ENCODE data around the gene CAMK2B. TPM values are rescaled to one million over a fixed set of nuclear protein-coding genes. Genes with fewer than 3 reads are reported as not detected.

The CAMK2B gene
- total RNA-seq, 1 donor from 2014 or later: 0.29 TPM

GRCh38 chr7:44310221-44310848, 15.1 kb downstream of the CAMK2B start:
- no peak for DNase-seq (ENCODE audit: extremely low read depth, low read depth, low spot score)

GRCh38 chr7:44309271-44310091, 15.9 kb downstream of the CAMK2B start:
- DNase-seq (ENCODE audit: extremely low read depth, low read depth, low spot score): no peak

GRCh38 chr7:44308596-44309270, 16.7 kb downstream of the CAMK2B start:
- no peak for DNase-seq (ENCODE audit: extremely low read depth, low read depth, low spot score)

- DNase-seq (ENCODE audit: extremely low read depth, low read depth, low spot score): no peak
Measured at GRCh38 chr7:44307905-44308595, 17.3 kb downstream of the CAMK2B start.

- no peak for DNase-seq (ENCODE audit: extremely low read depth, low read depth, low spot score)
Measured at GRCh38 chr7:44307301-44307900, 18.0 kb downstream of the CAMK2B start.

GRCh38 chr7:44306606-44307005, 18.8 kb downstream of the CAMK2B start:
- DNase-seq (ENCODE audit: extremely low read depth, low read depth, low spot score): no peak

- no peak for DNase-seq (ENCODE audit: extremely low read depth, low read depth, low spot score)
Measured at GRCh38 chr7:44305564-44306507, 19.6 kb downstream of the CAMK2B start.

GRCh38 chr7:44294325-44295069, 30.9 kb downstream of the CAMK2B start:
- DNase-seq (ENCODE audit: extremely low read depth, low read depth, low spot score): no peak

- no peak for DNase-seq (ENCODE audit: extremely low read depth, low read depth, low spot score)
Measured at GRCh38 chr7:44293561-44294324, 31.7 kb downstream of the CAMK2B start.

GRCh38 chr7:44292876-44293560, 32.4 kb downstream of the CAMK2B start:
- DNase-seq (ENCODE audit: extremely low read depth, low read depth, low spot score): no peak

GRCh38 chr7:44292420-44292817, 33.0 kb downstream of the CAMK2B start:
- DNase-seq (ENCODE audit: extremely low read depth, low read depth, low spot score): no peak

- no peak for DNase-seq (ENCODE audit: extremely low read depth, low read depth, low spot score)
Measured at GRCh38 chr7:44291733-44292419, 33.5 kb downstream of the CAMK2B start.

- DNase-seq (ENCODE audit: extremely low read depth, low read depth, low spot score): peak; percentile 60
Measured at GRCh38 chr7:44291066-44291732, 34.2 kb downstream of the CAMK2B start.

GRCh38 chr7:44290252-44290620, 35.2 kb downstream of the CAMK2B start:
- no peak for DNase-seq (ENCODE audit: extremely low read depth, low read depth, low spot score)

- DNase-seq (ENCODE audit: extremely low read depth, low read depth, low spot score): no peak
Measured at GRCh38 chr7:44289341-44290251, 35.8 kb downstream of the CAMK2B start.
